GM11168 (cell line): ENCODE data around the gene THBS3.
"Not testable (repeated sequence)": the region's sequence is repeated elsewhere in the genome, so short reads cannot be mapped to it uniquely, and the experiment has no call there.

Experiments used
- in situ Hi-C: fragments of 300-500 bp; cut with MboI; formaldehyde crosslinking; loops from one replicate; pipeline ENCODE4 v1.12.0; 2022; ENCODE audit warnings: low sequenced_read_pairs; ENCODE audit not compliant: unreplicated experiment

THBS3 gene

DNA sequence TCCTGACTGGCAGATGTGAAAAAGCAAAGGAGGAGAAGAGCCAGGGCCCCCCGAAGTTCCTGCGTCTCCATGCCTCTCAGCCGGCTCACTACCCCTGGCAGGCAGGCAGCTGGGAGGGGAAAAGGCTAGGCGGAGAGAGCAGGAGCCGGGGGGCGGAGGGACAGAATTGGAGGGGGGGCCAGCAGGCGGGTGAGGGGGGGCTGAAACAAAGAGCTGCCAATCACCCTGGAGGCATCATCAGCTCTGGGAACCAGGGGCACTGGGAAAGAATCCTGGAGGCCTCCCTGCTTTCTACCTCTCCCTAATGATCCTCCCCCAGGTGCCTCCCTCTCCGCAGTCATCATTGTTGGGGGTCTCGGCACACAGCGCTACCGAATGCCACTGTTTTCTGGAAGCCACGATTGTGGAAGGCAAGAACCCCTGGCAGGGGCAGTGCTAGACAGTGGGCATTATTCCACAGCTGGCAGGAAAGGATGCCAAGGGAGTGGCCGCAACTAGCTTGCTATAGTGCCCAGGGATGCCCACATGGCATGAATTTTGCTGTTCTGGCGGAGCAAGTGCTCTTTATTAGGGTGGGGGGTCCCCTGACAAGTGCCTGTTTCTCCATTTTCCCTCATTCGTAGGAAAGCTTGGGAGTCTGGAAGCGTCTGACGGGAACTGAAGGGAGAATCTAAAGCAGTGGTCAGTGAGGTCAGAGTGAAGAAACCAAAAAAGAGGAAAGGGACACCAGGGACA is at the start of gene THBS3:
TSS of gene THBS3 (minus strand) at position 92 of the 735 bp plus-strand sequence. CDS start at position 71, 21 bp downstream.
- in situ Hi-C loops = no loop called here

DNA sequence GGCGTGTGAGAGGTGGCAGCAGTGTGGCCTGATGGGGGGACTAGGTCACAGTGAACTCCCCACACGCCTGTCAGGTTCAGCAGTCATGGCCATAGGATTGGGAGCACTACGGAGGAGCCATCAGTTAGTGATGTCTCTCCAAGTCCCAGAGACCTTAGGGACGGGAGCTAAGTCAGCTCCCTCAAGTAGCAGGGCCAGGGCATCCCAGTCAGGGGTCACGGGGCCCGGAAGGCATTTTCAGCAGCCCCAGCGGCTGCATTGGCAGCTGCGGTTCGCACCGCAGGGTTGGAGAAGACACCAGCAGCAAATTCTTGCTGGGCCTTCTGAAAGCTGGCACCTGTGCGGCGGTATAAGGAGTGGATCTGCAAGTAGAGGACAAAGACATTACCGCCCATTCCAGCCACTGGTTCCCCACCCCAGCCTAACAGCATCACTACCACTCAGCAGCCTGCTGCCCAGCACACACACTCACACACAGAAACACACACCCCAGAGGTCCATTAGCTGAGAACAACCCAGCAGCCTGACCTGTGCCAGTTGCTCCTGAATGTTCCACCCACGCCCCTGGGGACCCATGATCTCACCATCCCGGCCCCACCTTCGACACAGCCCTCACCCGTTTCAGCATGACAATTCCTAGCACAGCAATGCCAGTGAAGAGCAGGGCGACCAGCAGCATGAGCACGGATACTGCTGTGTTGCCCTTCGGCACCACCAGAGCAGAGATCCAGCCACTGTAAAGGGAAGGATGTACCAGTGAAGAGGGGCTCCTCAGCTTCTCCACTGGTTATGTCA is 48.6 kb upstream of the THBS3 start:
- in situ Hi-C loops = no loop called here

DNA sequence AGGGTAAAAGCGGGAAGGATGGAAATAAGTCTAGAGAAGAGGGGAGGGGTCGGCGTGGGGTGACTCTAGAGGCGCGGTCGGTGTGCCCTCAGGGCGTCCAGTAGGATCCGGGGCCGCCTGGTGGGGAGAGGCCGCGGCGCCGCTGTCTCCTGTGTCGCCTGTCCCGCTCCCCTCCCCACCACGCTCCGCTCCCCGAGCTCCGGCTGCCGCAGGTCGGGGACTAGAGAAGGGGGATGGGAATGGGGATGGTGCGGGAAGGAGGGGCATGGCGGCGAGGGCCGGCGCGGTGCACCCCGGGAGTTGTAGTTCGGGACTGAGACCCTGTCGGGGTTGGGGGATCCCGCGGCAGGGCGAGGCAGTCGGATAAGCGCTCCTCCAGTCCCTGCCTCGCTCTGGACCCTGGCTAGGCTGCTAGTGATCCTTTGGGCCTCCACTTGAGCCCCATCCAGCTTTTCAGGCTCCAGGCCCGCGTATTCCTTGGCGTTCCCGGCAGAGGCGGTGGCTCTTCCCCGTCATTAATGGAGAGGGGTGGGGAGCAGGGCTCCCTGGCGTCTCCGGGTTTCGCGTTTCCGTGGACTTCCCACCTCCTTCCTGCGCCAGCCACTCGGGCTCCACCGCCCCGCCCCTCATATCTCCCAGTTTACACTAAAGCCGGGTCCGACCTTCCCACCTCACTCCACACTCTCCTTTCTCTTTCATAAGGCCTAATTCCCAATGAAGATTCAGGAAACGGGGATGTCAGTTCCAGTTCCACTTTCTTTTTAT is 47.7 kb upstream of the THBS3 start, which contains the start of gene ENTREP3:
TSS of gene ENTREP3 (minus strand) at position 241 of the 765 bp plus-strand sequence. CDS start 606 bp downstream, outside the sequence.
- in situ Hi-C loops = no loop called here

DNA sequence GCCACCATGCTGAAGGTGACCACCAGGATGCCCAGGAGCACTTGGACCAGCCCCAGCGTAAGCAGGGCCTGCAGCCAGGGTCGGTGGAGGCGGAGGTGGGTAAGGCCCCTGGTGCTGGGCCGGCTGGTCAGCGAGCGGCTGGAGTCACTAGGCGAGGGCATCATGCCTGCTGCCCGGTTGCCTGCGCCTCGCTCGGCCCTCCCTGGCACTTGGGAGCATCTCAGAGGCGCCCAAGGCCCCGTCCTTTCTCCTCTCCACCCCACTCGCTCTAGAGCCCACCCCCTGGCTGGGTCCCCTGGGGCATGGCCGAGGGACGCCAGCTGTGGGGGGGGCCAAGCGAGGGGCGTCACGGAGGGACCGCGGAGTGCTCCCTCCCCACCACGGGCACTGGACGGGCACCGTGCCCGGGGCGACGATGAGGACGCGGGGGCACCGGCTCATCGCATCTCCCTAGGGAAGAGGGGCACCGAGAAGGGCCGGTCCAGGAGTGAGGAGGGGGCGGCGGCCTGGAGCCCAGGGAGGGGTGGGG is 47.1 kb upstream of the THBS3 start:
- in situ Hi-C loops = no loop called here

DNA sequence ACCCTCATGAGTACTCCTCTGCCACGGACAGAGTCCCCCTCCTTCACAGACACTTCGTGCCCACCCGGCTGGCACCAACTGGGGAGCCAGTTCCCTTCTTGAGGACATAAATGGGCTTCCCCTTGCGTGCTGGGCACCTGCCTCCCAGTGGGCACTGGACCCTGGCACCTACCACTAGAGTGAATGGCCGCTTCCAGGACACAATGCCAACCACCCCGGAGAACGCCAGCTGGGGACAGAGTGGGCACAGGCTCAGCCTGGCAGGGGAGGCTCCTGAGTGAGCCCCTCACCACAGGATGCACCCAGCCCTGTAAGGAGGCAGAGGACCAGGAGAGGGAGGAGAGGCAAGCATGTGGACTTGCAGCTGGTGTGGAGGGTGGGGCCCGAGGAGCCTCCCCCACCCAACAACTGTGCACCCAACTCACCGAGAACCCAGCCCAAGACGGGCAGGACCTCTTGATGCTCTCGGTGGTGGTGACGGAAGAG is 46.6 kb upstream of the THBS3 start:
- in situ Hi-C loops = no loop called here

DNA sequence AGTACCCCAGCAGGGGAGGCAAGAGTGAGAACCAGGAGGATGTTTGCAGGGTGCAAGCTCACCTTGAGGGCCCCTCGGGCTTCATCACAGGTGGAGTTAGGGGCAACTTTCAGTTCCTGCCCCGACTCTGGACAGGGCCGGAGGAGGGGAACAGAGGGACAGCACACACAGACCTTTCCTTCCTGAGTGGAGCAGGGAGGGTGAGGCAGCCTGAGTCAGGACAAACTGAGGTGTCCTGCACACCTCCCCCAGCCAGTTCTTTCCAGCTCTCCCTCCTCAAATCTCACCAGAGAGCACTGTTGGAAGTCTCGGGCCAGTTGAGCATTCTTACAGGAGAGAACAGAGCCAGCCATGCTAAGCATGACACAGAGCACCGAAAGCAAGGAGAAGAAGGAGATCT is 46.1 kb upstream of the THBS3 start:
- in situ Hi-C loops = no loop called here

DNA sequence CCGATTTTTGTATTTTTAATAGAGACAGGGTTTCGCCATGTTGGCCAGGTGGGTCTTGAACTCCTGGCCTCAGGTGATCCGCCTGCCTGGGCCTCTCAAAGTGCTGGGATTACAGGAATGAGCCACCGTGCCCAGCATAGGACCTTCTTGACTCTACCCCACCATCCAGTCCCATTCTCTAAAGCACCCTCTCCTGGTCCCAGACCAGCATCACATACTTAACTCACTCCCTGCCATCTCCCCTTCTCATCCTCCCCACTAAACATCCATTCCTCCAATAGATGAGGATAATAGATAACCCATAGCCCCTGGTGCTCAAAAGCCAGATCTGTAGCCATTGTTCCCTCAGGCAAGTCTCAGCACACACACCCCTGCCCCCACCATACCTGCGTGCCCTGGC is 45.5 kb upstream of the THBS3 start:
- in situ Hi-C loops = no loop called here

DNA sequence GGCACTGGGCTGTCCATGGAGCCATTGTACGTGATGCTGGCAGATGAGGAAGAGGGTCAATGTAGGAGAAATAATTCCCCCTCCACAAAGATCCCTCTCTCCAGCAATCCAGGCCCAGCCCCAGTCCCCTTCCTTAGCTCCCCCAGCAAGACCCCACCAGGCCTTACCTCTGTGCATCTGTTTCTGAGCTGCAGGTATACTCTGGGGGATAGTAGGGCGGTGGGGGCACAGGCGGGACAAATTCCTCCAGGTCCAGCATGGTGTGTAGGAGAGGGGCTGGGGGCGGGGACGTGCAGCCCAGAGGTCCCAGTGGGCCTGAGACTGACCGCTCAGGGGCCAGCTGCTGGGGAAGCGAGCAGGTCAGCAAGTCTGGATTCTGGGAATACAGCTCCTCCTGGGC is 43.9 kb upstream of the THBS3 start:
- in situ Hi-C loops = no loop called here

DNA sequence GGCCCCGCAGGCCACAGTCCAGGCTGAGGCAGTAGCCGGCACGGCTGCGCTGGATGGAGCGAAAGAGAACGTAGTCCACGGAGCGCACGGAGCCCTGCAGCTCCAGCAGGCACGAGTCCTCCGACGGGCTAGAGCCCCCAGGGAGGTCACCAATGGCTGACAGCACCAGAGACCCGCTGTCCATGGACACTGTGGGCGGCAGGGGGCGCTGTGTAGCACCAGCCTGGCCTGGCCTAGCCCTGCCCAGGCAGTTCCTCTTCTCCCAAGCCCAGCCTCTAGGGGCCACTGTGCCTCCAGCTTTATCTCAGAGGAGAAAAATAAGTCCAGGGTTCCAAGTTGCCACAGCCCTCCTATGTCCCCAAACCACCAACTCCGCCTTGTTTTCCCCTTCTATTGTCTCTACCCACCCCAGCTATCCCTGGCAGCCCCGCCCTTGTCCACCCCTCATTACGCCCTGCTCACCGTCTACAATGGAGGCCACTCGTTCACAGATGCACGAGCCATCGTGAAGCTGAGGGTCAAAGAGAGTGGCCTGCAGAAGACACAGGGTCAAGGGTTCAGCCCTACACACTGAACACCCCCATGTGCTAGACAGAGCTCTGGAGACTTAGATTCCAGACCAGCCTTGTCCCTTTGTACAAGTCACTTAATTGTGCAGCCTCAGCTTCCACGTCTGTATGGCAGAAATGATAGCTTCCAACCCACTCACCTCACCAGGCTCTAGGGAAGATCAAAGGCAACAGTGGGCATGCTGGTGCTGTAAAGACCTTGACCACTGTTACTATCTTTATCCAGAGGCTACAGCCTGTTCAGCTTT is 43.1 kb upstream of the THBS3 start:
- in situ Hi-C loops = no loop called here

DNA sequence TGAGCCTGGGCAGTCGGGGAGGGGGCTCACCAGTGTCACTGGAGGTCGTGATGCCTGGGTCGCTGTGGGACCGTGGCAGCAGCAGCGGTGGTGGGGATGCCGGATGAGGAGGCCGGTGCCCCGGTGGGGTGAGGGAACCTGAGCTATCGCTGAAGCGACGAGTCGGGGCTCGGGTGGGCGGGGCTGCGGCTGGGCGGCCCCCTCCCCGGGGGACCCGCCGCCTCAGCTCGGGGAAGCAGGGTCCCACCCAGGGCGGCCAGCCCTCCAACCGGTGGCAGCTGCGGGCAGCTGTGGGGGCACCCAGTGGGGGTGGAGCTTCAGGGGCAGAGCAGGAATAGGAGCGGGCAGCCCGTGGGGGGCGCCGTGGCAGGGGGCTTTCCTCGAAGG is 42.5 kb upstream of the THBS3 start:
- in situ Hi-C loops = no loop called here

DNA sequence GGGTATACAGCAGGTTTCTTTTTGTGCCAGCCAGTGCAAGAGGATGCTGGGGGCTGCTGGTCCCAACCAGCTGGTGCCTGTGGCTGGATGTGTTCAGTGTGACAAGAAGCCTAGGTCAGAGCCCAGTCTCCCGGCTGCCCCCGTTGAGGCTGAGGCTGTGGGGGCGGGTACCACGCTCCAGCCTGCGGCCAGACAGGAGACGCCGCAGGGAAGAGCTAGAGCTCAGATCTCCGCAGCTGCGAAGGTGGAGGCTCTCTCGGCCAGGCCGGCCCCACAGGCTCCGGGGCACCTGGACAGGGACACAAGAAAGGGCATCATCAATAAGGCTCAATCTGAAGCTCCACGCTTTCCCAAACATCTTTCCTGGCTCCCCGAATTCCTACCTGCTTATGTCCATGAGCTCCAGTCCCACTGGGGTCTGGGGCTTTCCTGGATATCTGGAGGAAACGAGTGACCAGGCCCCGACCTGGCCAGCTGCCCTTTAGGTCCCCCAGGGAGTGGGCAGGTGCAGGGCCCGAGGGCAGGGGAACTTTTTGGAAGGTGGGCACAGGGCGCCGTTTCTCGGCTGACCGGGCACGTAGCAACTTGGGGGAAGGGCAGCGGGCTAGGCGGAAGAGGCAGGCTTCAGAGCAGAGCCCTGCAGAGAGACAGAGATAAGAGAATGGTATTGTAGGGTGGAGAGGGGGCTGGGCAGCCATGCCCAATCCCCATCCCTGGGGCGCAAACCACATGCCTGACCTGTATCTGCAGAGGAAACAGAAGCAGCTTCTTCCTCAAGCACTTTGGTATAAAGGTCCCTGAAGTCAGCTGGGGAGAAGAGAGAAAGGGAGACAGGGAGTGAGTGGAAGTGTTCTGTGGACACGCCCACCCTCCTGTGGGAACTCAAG is 40.2 kb upstream of the THBS3 start:
- in situ Hi-C loops = no loop called here

DNA sequence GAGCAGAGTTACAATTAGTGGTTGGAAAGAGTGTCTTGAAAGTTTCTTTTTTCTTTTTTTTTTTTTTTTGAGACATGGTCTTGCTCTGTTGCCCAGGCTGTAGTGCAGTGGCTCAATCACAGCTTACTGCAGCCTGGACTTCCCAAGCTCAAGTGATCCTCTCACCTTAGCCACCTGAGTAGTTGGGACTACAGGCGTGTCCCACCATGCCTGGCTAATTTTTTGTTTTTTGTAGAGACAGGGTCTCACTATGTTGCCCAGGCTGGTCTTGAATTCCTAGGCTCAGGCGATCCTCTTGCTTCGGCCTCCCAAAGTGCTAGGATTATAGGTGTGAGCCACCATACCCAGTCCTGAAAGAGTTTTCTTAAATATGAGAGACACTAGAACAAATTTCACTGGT is 39.1 kb upstream of the THBS3 start:
- in situ Hi-C loops = not testable (repeated sequence)

DNA sequence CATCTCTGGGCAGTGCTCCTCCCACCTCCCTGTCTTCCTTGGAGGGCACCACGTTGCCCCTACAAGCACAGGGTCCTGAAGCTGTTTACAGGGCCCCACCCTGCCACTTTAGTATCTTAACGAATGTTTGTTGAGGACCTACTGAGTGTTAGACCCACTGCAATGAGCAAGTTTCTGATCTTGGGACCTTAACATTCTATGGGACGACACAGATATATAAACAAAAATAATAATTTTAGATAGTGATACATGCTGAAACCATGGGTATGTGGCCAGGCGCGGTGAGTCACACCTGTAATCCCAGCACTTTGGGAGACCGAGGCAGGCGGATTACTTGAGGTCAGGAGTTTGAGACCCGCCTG is 37.4 kb upstream of the THBS3 start:
- in situ Hi-C loops = no loop called here

DNA sequence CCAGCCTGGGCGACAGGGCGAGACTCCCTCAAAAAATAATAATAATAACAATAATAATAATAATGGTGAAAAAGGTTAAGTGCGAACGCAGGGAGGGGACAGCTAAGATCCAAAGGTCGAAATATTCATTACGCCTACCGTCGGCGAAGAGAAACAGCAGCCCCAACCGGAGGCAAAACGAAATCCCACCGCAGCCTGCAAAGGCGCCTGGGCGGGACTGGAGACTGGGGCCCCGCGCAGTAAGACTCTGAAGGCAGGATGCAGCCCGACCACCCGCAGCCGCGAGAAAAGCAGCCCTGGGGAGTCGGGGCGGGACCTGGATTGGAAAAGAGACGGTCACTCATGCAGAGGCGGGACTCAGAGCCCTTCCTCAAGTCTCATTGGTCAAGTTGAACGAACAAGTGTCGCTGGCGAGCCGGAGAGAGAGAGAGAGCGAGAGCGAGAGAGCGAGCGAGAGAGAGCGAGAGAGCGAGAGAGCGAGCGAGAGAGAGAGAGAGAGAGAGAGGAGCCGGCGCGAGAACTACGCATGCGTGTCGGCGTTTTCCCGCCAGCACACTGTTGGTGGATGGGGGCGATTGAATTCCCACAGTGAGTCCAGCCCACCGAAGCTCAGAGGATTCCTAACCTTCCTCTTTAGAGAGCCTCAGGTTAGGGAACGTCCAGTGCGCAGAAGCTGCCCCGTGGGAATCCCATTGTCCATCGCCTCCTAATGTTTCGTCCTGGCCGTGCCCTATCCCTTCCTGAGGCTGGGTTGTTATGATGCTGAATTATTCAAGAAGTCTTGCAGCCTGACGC is 36.9 kb upstream of the THBS3 start:
- in situ Hi-C loops = no loop called here

DNA sequence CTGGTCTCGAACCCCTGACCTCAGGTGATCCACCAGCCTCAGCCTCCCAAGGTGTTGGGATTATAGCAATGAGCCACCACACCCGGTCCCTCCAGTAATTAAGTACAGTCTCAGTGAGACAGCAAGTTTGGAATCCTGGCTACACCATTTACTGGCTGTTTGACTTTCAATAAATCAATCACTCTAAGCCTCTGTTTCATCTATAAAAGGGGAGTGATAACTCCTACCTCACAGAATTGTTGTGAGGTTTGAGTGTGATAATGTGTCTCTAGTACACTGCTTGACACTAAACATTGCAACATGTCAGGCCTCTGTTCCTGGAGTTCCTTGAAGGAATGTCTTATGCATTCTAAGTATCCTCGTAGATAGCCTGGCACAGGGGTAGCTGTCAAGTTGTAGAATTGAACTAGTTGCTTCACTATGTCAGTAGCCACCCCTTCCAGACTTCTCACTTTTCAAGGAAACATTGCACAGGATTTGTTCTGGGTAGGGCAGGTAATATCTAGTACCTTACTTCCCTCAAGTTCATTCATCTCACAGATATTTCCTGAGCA is 35.2 kb upstream of the THBS3 start:
- in situ Hi-C loops = no loop called here

DNA sequence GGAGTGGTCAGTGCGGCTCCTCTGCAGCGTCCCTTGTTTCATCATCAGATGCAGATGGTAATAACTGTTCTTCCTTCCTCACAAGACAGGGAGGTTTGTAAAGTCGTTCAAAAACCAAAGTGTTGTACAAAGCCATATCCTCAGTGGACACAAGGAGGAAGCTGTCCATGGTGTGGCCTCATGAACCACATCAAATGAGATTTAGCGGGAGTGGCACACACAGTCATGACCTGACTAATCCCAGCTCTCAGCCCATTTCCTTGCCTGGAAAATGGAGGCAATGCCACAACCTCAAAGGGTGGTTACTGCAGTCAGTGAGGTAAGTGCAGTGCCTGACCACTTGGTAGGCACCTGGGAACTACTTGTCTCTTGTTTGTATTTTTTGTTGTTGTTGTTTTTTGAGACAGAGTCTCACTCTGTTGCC is 34.2 kb upstream of the THBS3 start:
- in situ Hi-C loops = no loop called here

DNA sequence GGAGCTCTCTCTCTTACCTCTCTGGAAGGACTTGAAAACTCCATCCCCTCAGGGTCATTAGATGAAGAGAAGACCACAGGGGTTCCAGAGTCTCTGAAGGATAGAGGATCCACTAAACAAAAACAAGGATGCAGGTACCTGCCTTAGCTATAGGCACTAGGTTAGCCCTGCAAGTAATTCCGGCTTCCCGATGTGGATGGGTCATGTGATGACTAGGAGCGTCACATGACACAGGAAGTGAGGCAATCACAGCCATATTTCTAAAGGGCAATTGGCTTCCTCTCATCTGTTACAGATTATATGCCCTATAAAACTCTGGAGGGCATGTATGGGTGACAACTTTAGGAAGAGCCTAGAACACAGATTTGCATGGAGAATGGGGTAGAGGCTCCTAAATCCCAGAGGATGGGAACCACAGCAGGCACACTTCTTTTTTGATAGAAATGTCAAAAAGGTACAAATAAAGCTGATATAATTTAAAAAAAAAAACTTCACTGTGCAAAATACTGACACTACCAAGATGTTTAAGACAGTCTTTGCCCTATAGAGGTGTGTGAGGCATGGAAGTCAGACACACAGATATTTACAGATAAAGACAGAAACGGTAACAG is 33.5 kb upstream of the THBS3 start:
- in situ Hi-C loops = no loop called here
